Endothelial cell of umbilical vein (primary cell): ENCODE measurements around the gene OTOGL. TPM values are rescaled to one million over a fixed set of nuclear protein-coding genes. Genes with fewer than 3 reads are reported as not detected.

Experiments
- BruUV-seq: library from RNA; stranded (reverse); fragments of 400-500 nt; replicated peaks from 2 replicates; lab custom pipeline; 2021; lab: Mats Ljungman, UMichigan
- CTCF ChIA-PET: fragments of 300-600, 350-600 bp; sonication (Branson Sonifier 250); formaldehyde crosslinking; loops from one replicate; lab custom pipeline; 2021; ENCODE audit warnings: antibody characterized with exemption, inconsistent platforms; lab: Charles Lee
- POLR2A ChIA-PET: fragments of 300-600, 350-600 bp; sonication (Branson Sonifier 250); formaldehyde crosslinking; loops from one replicate; lab custom pipeline; 2021; ENCODE audit warnings: antibody characterized with exemption, inconsistent platforms; lab: Charles Lee
- DNase-seq: peaks from one replicate; pipeline ENCODE4 v3.0.0-alpha.2; 2011; ENCODE audit warnings: low read depth, low spot score
- FAIRE-seq: peaks from 2 replicates; lab custom pipeline; 2011; peaks lifted over from hg19 to GRCh38; lab: Jason Lieb, UNC
- H2AFZ ChIP-seq: 2 replicates; pipeline ENCODE4 v1.6.0; 2012; ENCODE audit warnings: low read depth, low read length, control low read depth, inconsistent platforms
- H3K27ac ChIP-seq: 2 replicates; pipeline ENCODE4 v1.5.1; 2011; ENCODE audit warnings: low read depth, mild to moderate bottlenecking, control low read depth, low read length, moderate library complexity; ENCODE audit not compliant: insufficient read depth
- H3K27me3 ChIP-seq, 2 experiments: 2 replicates each; pipeline versions ENCODE4 v1.6.0 to v1.6.1; 2011; ENCODE audit warnings: low read length in 2 of 2, mixed read lengths in 1 of 2; ENCODE audit not compliant: control insufficient read depth in 2 of 2, insufficient read depth in 2 of 2
- H3K36me3 ChIP-seq, 2 experiments: 2 replicates in 1 of 2; 3 replicates in 1 of 2; pipeline ENCODE4 v1.5.1; 2011; ENCODE audit warnings: low read length in 2 of 2, mild to moderate bottlenecking in 1 of 2, moderate library complexity in 1 of 2; ENCODE audit not compliant: control insufficient read depth in 2 of 2, insufficient read depth in 2 of 2; ENCODE audit errors: extremely low read depth in 1 of 2
- H3K4me1 ChIP-seq: 3 replicates; pipeline ENCODE4 v1.5.1; 2011; ENCODE audit warnings: mild to moderate bottlenecking, low read length; ENCODE audit not compliant: control insufficient read depth, insufficient read depth; ENCODE audit errors: extremely low read depth
- H3K4me2 ChIP-seq: 2 replicates; pipeline ENCODE4 v1.6.1; 2011; ENCODE audit warnings: low read length, control low read depth, mixed read lengths; ENCODE audit not compliant: insufficient read depth
- H3K4me3 ChIP-seq, 3 experiments: fragments of 200-600 bp in 1 of 3; sonication (generic), shearing (Covaris generic) in 1 of 3; replicated peaks in 1 of 3; 2 replicates each; pipeline ENCODE4 v1.5.1; 2011 to 2016; ENCODE audit warnings: control low read depth in 3 of 3, low read length in 3 of 3, mild to moderate bottlenecking in 2 of 3, inconsistent platforms in 1 of 3, low read depth in 1 of 3, moderate library complexity in 1 of 3; ENCODE audit not compliant: insufficient read depth in 1 of 3
- H3K79me2 ChIP-seq: 2 replicates; pipeline ENCODE4 v1.6.0; 2012; ENCODE audit warnings: low read length, inconsistent platforms; ENCODE audit not compliant: control insufficient read depth, insufficient read depth
- H3K9ac ChIP-seq: replicated peaks from 2 replicates; pipeline ENCODE3; 2011; ENCODE audit warnings: low read length, control low read depth; ENCODE audit not compliant: insufficient read depth; ENCODE audit errors: extremely low read depth
- H3K9me1 ChIP-seq: replicated peaks from 3 replicates; pipeline ENCODE4 v1.6.0; 2011; ENCODE audit warnings: mild to moderate bottlenecking, low read length; ENCODE audit not compliant: control insufficient read depth, insufficient read depth; ENCODE audit errors: extremely low read depth
- H3K9me3 ChIP-seq: replicated peaks from 2 replicates; pipeline ENCODE4 v1.5.1; 2012; ENCODE audit warnings: low read length, inconsistent platforms; ENCODE audit not compliant: control insufficient read depth, insufficient read depth
- H4K20me1 ChIP-seq: replicated peaks from 2 replicates; pipeline ENCODE3; 2011; ENCODE audit warnings: mild to moderate bottlenecking, low read length; ENCODE audit not compliant: control insufficient read depth, insufficient read depth; ENCODE audit errors: extremely low read depth
- EZH2 ChIP-seq: IDR thresholded peaks from 2 replicates; pipeline ENCODE4 v1.6.1; 2012; ENCODE audit warnings: borderline replicate concordance, low read depth, mild to moderate bottlenecking, moderate library complexity, low read length, inconsistent platforms; ENCODE audit not compliant: severe bottlenecking
- FOS ChIP-seq: IDR thresholded peaks from 2 replicates; pipeline ENCODE4 v1.6.1; 2011; ENCODE audit warnings: mild to moderate bottlenecking, low read length, moderate library complexity, borderline replicate concordance; ENCODE audit not compliant: insufficient read depth
- MYC ChIP-seq: IDR thresholded peaks from one replicate; pipeline ENCODE4 v1.6.1; 2011; ENCODE audit warnings: mild to moderate bottlenecking, low read depth, low read length
- POLR2A ChIP-seq: IDR thresholded peaks from 2 replicates; pipeline ENCODE4 v1.6.1; 2012; ENCODE audit warnings: low read depth, mild to moderate bottlenecking, control low read depth, low read length
- POLR2AphosphoS5 ChIP-seq: IDR thresholded peaks from 2 replicates; pipeline ENCODE4 v1.6.1; 2012; ENCODE audit warnings: low read depth, mild to moderate bottlenecking, control low read depth, low read length, moderate library complexity; ENCODE audit not compliant: insufficient read depth
- dilution Hi-C: fragments of 300-500 bp; cut with MboI; formaldehyde crosslinking; loops from one replicate; pipeline ENCODE4 v1.15.0; 2019; ENCODE audit warnings: low sequenced_read_pairs; ENCODE audit not compliant: extremely low pct_ligation_motif_present
- intact Hi-C: fragments of 100-400 bp; cut with micrococcal nuclease; formaldehyde crosslinking; loops from one replicate; pipeline ENCODE4 v1.10.0; 2022
- polyA plus RNA-seq, 4 experiments: library from polyadenylated mRNA; depleted of rRNA in 3 of 4; stranded (reverse) in 3 of 4; unstranded in 1 of 4; fragments of >200 nt; gene quantifications; 2 replicates each; pipeline versions ENCODE4 v1.2.1 to v1.2.3, GENCODE V29; 2011 to 2012; ENCODE audit warnings: missing spikeins in 1 of 4
- total RNA-seq: library from RNA; stranded (reverse); gene quantifications from 2 replicates; pipeline ENCODE4 v1.2.3, GENCODE V29; 2021
- TF ChIP-seq, protein P1 (sequence below): IDR thresholded peaks from 2 replicates; pipeline ENCODE4 v1.6.1; 2011; ENCODE audit not compliant: insufficient read depth, insufficient read length
- TF ChIP-seq, protein P2 (sequence below), 2 donors: IDR thresholded peaks; 1 replicate in 1 of 2; 2 replicates in 1 of 2; pipeline ENCODE4 v1.5.1; 2011; ENCODE audit warnings: low read length in 2 of 2, mild to moderate bottlenecking in 2 of 2, moderate library complexity in 2 of 2, control low read depth in 1 of 2, inconsistent platforms in 1 of 2, low read depth in 1 of 2; ENCODE audit not compliant: insufficient read depth in 1 of 2; ENCODE audit errors: extremely low read depth in 1 of 2

The OTOGL gene
- total and polyA plus RNA-seq, 2 donors (not counting 3 experiments of a cell fraction or from before 2014, with no cell fraction given): 1.4 to 2.0 TPM

DNA sequence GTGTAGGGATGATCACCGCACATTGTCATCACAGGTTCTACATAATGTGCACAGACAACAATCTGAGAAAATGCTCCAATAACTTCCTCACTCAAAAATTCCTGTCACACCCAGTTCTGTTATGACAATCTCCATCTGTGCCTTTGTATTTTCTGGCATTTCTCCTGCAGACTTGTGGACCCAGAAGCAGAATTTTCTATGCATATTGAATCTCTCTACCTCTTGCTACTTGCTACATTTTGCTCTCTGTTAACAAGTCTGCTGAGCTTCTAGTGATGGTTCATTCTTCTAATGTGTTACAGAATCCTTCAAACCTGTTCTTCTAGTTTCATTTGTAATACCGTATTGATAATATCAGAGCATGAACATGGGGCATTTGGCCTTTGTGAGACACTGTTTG, 216.9 kb downstream of the OTOGL start:
- Histone ChIP-seq H2AFZ (peak overlapping the region; percentile 48), H3K9ac (no peak overlapping the region), H3K27me3 (no peaks in the 10 kb centered on the region), H4K20me1 (no peaks in the 10 kb centered on the region), H3K79me2 (no peaks in the 10 kb centered on the region), H3K9me1 (peaks cover 2% of the 10 kb centered on the region), H3K27ac (no peak overlapping the region), H3K9me3 (no peaks in the 10 kb centered on the region), H3K36me3 (no peaks in the 10 kb centered on the region), H3K4me3 (no peak overlapping the region), H3K4me2 (no peak overlapping the region), H3K4me1 (no peaks in the 10 kb centered on the region)
- intact Hi-C loops (no loop called here), dilution Hi-C loops (no loop called here)
- ChIA-PET CTCF (interaction anchor here (1.6 kb wide), 1 partner anchor 121 kb away, joined by 3 read pairs; no protein-coding TSS in a partner anchor), POLR2A (no interaction called here)
- TF ChIP-seq, protein P1, sequence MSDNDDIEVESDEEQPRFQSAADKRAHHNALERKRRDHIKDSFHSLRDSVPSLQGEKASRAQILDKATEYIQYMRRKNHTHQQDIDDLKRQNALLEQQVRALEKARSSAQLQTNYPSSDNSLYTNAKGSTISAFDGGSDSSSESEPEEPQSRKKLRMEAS: no peak
- TF ChIP-seq POLR2AphosphoS5 (no peak), POLR2A (no peak), MYC (no peak), EZH2 (no peak), FOS (no peak)
- FAIRE-seq (no peak), DNase-seq (no peak)
- BruUV-seq: no TSS peak

DNA sequence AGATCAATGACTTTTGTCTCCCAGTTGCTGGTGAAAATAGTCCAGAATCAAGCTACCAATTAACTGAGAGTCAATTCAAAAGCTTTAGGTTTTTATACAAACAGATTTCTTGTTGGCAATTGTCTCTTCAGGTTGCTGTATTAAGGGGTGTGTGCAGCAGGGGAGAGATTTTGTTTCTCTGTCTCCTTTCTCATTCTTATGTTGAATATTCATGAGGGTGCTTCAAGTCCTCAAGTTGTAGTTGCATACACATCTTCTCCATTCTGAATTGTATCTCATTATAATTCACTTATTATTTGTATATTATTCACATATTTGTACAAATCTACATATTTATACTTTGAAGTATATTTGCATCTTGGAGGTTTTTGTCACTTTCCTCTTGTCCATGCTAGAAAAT, 218.0 kb downstream of the OTOGL start:
- ChIA-PET POLR2A (no interaction called here), CTCF (interaction anchor here (1.1 to 1.6 kb wide), 3 partner anchors 23 to 124 kb away, joined by 3 to 6 read pairs (median 4); no protein-coding TSS in a partner anchor)
- no peak for DNase-seq
- no TSS peak for BruUV-seq
- TF ChIP-seq, protein P2, sequence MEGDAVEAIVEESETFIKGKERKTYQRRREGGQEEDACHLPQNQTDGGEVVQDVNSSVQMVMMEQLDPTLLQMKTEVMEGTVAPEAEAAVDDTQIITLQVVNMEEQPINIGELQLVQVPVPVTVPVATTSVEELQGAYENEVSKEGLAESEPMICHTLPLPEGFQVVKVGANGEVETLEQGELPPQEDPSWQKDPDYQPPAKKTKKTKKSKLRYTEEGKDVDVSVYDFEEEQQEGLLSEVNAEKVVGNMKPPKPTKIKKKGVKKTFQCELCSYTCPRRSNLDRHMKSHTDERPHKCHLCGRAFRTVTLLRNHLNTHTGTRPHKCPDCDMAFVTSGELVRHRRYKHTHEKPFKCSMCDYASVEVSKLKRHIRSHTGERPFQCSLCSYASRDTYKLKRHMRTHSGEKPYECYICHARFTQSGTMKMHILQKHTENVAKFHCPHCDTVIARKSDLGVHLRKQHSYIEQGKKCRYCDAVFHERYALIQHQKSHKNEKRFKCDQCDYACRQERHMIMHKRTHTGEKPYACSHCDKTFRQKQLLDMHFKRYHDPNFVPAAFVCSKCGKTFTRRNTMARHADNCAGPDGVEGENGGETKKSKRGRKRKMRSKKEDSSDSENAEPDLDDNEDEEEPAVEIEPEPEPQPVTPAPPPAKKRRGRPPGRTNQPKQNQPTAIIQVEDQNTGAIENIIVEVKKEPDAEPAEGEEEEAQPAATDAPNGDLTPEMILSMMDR (IDR thresholded peaks at IDR 0.05; ENCODE audit: extremely low read depth in 1 of 2, insufficient read depth in 1 of 2, low read depth in 1 of 2, low read length in 2 of 2): no peak
- no peak for TF ChIP-seq POLR2AphosphoS5
- TF ChIP-seq, protein P1: no peak
- Histone ChIP-seq H3K9ac (no peak overlapping the region), H3K27ac (no peak overlapping the region), H3K4me2 (no peak overlapping the region), H3K9me3 (no peaks in the 10 kb centered on the region), H3K4me1 (no peaks in the 10 kb centered on the region), H3K27me3 (no peaks in the 10 kb centered on the region), H3K36me3 (no peaks in the 10 kb centered on the region), H3K4me3 (no peak overlapping the region), H2AFZ (no peak overlapping the region), H3K79me2 (no peaks in the 10 kb centered on the region), H3K9me1 (peaks cover 2% of the 10 kb centered on the region), H4K20me1 (no peaks in the 10 kb centered on the region)
- dilution Hi-C loops (no loop called here), intact Hi-C loops (no loop called here)
- FAIRE-seq: no peak
